GM18526 (cell line): ENCODE data around the gene SLC30A2.

Experiments
- POLR2A ChIP-seq: IDR thresholded peaks from 3 replicates; pipeline ENCODE4 v1.6.1; 2011; ENCODE audit not compliant: insufficient read length; ENCODE audit errors: extremely low read depth

SLC30A2 gene

DNA sequence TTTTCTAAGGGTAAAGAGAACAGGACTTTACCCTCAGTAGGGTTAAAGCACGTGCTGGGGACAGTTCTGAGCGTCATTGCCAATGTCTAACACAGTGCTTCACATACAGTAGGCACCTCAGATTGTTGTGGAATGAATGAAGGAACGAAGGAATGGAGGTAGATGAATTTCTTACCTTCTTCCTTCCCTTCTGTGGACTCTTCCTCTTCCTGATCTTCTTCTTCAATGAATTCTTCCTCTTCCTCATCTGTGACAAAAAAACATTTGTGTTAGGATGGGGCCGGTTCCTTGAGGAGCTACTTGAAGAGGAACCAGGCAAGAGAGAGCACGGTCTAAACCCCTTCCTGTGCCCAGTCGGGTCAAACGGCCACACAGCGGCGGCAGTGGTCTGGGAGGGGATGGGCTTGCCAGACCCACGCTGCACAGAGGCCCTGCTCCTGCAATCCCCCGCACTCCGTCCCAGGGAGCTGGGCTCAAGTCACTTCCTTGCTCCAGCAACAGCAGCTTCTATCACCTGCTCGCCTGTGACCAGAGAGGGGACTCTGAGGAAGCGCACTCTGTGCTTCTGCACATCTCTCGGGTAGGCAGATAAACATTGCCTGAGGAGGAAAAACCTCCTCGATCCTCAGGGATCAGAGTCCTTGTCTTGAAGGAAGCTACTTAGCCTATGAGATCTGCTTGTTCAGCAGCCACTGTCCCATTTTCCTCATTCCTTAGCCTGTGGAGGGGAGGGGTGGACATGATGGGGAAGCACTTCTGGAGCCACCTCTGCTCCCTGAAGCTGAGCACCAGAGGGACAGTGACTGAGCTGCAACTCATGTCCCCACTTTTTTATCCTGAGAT is 8.0 kb upstream of the SLC30A2 start:
- TF ChIP-seq POLR2A = no peak

GRCh38 chr1:26050248-26050640 is 4.3 kb upstream of the SLC30A2 start:
- TF ChIP-seq POLR2A = no peak

- TF ChIP-seq POLR2A = no peak
These were observed 3.8 kb upstream of the SLC30A2 start for GRCh38 chr1:26049531-26050247.

DNA sequence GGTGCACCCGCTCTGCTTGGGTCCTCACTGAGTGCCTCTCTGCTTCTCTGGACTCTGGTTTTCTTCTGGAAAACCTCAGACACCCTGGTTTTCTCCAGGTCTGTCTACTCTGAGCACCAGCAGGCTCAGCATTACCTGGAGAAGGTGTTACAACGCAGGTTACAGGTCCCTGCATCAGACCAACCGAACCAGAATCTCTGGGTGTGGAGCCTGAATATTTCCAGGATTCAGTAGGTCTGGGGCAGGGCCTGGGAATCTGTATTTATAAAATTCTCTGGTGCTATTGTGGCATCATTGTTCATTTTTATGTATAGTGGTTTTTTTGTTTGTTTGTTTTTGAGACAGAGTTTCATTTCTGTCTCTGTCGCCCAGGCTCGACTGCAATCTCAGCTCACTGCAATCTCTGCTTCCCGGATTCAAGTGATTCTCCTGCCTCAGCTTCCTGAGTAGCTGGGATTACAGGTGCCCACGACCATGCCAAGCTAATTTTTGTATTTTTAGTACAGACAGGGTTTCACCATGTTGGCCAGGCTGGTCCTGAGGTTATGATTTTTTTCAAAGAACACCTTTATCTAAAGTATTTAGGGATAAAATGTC is 1.5 kb upstream of the SLC30A2 start:
- no peak for TF ChIP-seq POLR2A

DNA sequence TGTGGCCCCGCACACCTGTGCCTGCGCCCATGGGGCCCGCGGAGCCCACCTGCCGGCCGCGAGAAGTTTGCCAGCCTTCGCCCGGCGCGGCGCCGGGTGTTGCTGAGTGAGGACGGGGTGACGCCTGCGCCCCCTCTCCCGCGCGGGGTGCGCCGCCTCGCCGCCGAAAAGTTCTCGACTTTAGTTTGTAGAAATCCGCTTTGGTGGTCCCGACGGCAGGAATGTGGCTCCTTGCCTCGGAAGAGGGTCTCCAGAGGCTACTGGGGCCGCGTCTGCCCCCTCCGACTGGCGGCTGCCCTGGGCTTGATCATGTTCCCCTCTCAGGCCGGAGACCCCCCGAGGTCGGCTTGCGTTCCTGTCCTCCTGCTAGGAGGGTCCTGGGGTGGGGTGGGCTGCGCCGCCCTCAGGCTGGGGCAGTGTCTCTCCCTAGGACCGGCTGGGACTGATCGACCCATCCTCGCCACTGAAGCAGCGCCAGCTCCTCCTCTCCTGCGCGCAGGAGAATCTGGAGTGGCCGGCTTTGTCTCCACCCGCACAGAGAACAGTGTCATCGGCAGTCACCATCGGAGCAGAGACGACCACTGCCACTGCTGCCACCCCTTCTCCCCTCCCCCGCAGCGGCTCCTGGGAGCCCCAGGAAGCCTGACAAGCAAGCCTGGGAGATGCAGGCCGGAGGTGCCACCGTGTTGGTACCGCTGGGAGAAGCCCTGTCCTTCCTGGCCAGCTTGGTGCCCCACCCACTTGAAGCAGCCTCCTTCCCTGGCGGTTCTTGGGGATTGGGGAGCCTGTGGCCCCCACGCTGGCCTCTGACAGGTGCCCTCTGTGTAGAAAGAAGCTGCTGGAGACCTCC is 553 bp upstream of the SLC30A2 start:
- no peak for TF ChIP-seq POLR2A

DNA sequence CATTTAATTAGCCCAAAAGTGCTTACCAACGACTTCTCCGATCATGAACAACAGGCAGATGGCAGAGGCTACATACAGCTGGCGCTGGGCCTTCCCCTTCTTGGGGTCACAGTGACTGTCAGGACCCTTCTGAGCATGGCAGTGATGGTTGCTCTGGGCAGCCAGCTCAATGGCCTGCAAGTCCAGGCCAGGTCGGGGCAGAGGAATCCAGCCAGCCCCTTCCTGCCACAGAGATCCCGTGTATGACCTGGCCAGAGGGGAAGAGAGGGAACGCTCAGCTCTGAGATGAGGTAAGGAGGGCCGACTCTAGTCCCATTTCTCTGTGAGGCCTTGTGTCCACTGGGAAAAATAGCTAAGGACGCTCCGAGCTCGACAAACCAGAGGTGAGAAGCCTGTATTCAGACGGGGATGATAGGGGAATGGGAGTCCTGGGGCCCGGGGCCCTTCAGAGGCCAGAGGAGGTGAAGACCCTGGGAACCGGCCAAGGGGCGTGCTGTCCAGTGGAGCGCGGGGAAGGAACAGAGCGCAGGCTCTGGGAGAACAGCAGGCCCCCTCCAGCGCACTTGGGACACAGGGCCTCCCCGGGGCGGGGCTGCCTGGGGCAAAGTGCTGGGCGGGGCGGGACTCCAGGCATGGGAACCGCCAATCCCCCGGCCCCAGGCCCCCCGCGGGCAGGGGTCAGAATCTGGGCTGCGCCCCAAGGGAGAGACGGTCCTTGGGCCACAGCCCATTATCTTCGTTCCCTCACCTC is 772 bp downstream of the SLC30A2 start:
- no peak for TF ChIP-seq POLR2A

DNA sequence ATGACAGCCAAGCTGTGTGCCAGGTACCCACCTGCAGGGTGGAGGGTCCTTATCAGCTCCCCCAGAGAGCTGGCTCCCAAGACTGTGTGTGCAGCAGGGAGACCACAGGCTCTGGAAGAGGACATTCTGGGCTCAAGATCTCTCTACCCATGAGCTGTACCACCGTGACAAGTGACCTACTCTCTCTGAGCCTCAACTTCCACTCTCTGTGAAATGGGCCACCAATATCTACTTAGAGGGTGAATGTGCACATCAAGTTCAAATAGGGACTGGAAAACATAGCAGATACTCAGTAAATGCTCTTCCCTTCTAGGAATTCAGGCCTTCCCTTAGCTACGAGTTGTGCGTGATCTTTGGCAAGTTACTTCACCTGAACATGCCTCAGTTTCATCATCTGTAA is 1.5 kb downstream of the SLC30A2 start:
- no peak for TF ChIP-seq POLR2A

- no peak for TF ChIP-seq POLR2A
These were observed 2.2 kb downstream of the SLC30A2 start for GRCh38 chr1:26043765-26044164.

GRCh38 chr1:26041978-26042377 is 3.9 kb downstream of the SLC30A2 start:
- TF ChIP-seq POLR2A = no peak

DNA sequence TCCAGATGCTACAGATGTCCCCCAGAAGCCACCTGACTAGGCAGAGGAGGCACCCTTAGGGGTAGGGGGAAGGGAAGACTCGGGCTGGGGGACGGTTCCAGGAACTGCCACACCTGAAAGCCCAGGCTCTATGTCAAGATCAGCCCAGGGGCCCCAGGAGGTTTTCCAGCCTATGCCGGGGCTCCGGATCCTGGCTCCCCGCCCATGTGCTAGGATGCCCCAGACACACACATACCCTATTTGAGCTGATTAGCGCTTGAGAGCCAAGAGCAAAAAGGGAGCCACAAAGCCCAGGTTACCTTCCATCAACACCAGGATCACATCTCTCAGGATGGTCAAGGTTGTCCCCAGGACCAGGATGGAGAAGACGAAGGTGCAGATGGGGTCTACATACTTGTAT is 4.5 kb downstream of the SLC30A2 start:
- TF ChIP-seq POLR2A = no peak

DNA sequence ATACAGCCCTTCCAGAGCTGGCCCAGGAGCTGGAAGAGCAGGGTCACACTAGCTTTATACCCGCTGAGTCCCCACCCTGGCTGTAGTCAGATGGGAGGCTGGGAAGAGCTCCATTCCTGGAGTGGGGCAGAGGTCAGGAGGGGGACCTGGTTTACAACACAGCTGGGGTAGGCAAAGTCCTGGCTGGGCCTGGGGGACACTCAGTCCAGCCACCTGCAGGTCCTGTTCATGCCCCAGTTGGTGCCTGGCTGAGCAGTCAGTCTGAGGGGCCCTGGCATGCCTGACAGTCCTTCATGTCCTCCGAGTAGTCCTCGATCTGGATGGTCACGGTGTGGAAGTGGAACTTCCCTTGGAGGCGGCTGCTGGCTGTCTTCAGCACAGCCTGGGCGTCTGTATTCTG is 7.0 kb downstream of the SLC30A2 start:
- TF ChIP-seq POLR2A = no peak

GRCh38 chr1:26038477-26038876 is 7.4 kb downstream of the SLC30A2 start:
- TF ChIP-seq POLR2A = no peak

- TF ChIP-seq POLR2A = no peak
These were observed 8.0 kb downstream of the SLC30A2 start for GRCh38 chr1:26037904-26038303.

- no peak for TF ChIP-seq POLR2A
These were observed 9.1 kb downstream of the SLC30A2 start for GRCh38 chr1:26036756-26037281.
